Left kidney (tissue), 2 donors: ENCODE results near the gene PPP5C. TPM values are rescaled to one million over a fixed set of nuclear protein-coding genes. Genes with fewer than 3 reads are reported as not detected.
"Not testable (repeated sequence)": the region's sequence is repeated elsewhere in the genome, so short reads cannot be mapped to it uniquely, and the experiment has no call there.

Experiments used
- DNase-seq: peaks from one replicate; pipeline ENCODE4 v3.0.0-alpha.2; 2013
- polyA plus RNA-seq: library from polyadenylated mRNA; unstranded; fragments of 120-200 nt; gene quantifications from one replicate; pipeline ENCODE4 v1.2.1, GENCODE V29; 2013; ENCODE audit not compliant: insufficient read length

Gene PPP5C
- polyA plus RNA-seq, 1 donor = 130 TPM

DNA sequence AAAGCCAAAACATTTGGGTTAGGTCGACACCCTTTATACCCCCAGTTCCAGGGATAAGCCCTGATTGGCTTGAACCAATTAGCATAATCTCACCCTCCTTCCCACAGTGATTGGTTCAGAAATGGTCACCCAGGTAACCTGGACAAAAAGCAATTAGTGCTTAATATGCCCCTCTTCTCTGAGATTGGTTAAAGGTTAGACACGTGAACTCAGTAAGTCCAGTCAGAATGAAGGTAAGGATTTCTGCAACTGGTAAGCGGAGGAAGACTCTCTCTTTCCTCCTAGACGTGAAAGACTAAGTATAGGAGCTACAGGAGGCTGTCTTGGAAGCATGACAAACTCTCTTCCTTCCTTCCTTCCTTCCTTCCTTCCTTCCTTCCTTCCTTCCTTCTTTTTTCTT, 83.1 kb downstream of the PPP5C start:
- DNase-seq = no peak

DNA sequence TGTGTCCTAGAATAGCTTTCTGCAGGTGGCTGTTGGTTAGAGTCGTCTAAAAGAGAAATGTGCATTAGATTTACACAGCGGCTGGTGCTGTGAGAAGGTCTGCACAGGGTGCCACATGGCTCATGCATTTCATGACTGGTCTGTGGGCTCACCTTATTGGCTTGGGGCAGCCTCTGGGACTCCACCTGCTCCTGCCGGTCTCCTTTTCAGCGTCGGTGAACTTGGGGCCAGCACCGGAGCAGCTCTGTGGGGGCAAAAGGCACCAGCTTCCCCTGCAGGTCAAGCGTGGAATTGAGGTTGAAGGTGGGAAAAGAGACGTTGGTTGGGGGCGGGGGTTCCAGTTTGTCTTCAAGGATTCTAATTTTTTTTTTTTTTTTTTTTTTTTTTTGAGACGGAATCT, 84.9 kb downstream of the PPP5C start:
- DNase-seq = no peak

DNA sequence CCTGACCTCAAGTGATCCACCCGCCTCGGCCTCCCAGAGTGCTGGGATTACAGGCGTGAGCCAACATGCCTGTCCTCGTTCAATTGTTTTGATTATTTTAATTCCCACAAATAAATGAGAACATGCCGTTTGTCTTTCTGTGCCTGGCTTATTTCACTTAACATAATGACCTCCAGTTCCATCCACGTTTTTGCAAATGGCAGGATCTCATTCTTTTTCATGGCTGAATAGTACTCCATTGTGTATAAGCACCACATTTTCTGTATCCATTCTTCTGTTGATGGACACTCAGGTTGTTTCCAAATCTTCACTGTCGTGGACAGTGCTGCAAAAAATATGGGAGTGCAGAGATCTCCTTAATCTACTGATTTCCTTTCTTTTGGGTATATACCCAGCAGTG, 86.6 kb downstream of the PPP5C start:
- DNase-seq = not testable (repeated sequence)

DNA sequence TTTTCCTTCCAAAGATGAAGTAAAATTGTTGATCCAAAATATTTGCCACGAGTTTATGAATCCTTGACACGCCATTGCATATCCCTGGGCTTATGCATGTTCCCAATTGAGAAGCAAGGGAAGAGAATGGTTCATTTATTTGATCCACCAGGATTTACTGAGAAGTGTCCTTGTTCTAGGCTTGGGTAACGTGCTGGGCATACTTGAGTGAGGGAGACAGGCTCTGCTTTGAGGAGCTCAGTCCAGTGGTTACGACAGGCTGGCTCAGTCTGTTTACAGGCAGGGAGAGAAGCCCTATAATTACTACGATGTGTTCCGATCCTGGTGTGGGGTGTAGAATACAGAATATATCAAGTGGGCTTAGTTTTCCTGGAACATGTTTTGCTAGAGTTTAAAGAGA, 88.1 kb downstream of the PPP5C start:
- no peak for DNase-seq

DNA sequence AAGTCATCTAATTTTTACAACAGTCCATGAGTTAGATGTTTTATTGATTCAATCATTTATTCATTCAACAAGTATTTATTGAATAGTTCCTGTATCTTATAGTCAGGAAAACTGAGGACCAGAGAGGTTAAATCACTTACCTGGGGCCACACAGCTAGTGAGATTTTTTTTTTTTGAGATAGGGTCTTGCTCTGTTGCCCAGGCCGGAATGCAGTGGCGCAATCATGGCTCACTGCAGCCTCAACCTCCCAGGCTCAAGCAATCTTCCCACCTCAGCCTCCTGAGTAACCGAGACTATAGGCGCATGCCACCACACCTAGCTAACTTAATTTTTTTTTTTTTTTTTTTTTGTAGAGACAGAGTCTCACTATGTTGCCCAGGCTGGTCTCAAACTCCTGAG, 88.8 kb downstream of the PPP5C start:
- not testable (repeated sequence) for DNase-seq

Other genes with a start within 250 kb of the PPP5C start
- not detected for gene IGFL3, start 222.4 kb upstream of the PPP5C start, polyA plus RNA-seq
- gene IGFL2, start 198.8 kb upstream of the PPP5C start, polyA plus RNA-seq = not detected
- not detected for gene IGFL1, start 117.3 kb upstream of the PPP5C start, polyA plus RNA-seq
- 58.2 TPM for gene HIF3A, start 50.0 kb upstream of the PPP5C start, polyA plus RNA-seq
- gene CCDC8, start 66.5 kb downstream of the PPP5C start, polyA plus RNA-seq = 45.2 TPM
- 0.70 TPM for gene PNMA8C, start 81.8 kb downstream of the PPP5C start, polyA plus RNA-seq
- 46.5 TPM for gene PNMA8A, start 124.5 kb downstream of the PPP5C start, polyA plus RNA-seq
- gene PNMA8B, start 148.8 kb downstream of the PPP5C start, polyA plus RNA-seq = 2.9 TPM